IMR-90 (cell line): ENCODE results near the gene OR52N5. TPM values are rescaled to one million over a fixed set of nuclear protein-coding genes. Genes with fewer than 3 reads are reported as not detected.

Source experiments
- ATAC-seq: fragments of 200-7000 bp; cut with Tn5 transposase; 2 replicates; pipeline ENCODE4 v1.9.1; 2020; ENCODE audit warnings: low read depth, mild to moderate bottlenecking, moderate library complexity
- BruUV-seq: library from RNA; stranded (reverse); fragments of 400-500 nt; replicated peaks from 2 replicates; lab custom pipeline; 2021; lab: Mats Ljungman, UMichigan
- CTCF ChIA-PET: fragments of 300-600 bp; formaldehyde crosslinking; extraction: SDS; loops from one replicate; lab custom pipeline; 2021; ENCODE audit warnings: antibody characterized with exemption; lab: Yijun Ruan, JAX
- POLR2A ChIA-PET: fragments of 300-600 bp; sonication (Branson Sonifier 250); formaldehyde crosslinking; loops from one replicate; lab custom pipeline; 2022; ENCODE audit warnings: antibody characterized with exemption; ENCODE audit not compliant: unreplicated experiment; lab: Charles Lee
- DNase-seq: peaks from one replicate; pipeline ENCODE4 v3.0.0; 2013
- H2AFZ ChIP-seq: replicated peaks from 2 replicates; pipeline ENCODE3; 2013; ENCODE audit warnings: low read length, mild to moderate bottlenecking; ENCODE audit not compliant: poor library complexity
- H2AK5ac ChIP-seq: 2 replicates; pipeline ENCODE4 v1.6.1; 2013; ENCODE audit warnings: low read depth, low read length, inconsistent platforms
- H2AK9ac ChIP-seq: replicated peaks from 2 replicates; pipeline ENCODE3; 2013; ENCODE audit warnings: mild to moderate bottlenecking, low read depth, low read length, moderate library complexity; ENCODE audit not compliant: poor library complexity
- H2BK120ac ChIP-seq: 2 replicates; pipeline ENCODE4 v1.6.1; 2013; ENCODE audit warnings: low read depth, low read length, inconsistent platforms
- H2BK15ac ChIP-seq: 3 replicates; pipeline ENCODE4 v1.6.1; 2013; ENCODE audit warnings: low read depth, low read length, inconsistent platforms
- H2BK20ac ChIP-seq: 2 replicates; pipeline ENCODE4 v1.6.1; 2013; ENCODE audit warnings: low read depth, mild to moderate bottlenecking, inconsistent platforms, low read length, moderate library complexity
- H2BK5ac ChIP-seq: 2 replicates; pipeline ENCODE4 v1.6.1; 2013; ENCODE audit warnings: mild to moderate bottlenecking, low read depth, low read length, inconsistent platforms; ENCODE audit not compliant: poor library complexity, severe bottlenecking
- H3K14ac ChIP-seq: replicated peaks from 2 replicates; pipeline ENCODE4 v1.6.1; 2013; ENCODE audit warnings: low read depth, low read length, inconsistent platforms
- H3K18ac ChIP-seq: 2 replicates; pipeline ENCODE4 v1.6.1; 2013; ENCODE audit warnings: low read depth, low read length, control low read depth
- H3K23ac ChIP-seq: 2 replicates; pipeline ENCODE4 v1.6.1; 2013; ENCODE audit warnings: low read depth, low read length, inconsistent platforms
- H3K27ac ChIP-seq: 2 replicates; pipeline ENCODE4 v1.5.1; 2013; ENCODE audit warnings: mild to moderate bottlenecking, control low read depth, low read length; ENCODE audit not compliant: insufficient read depth
- H3K27me3 ChIP-seq: 2 replicates; pipeline ENCODE4 v1.6.1; 2013; ENCODE audit warnings: low read length; ENCODE audit not compliant: control insufficient read depth, insufficient read depth
- H3K36me3 ChIP-seq: 2 replicates; pipeline ENCODE4 v1.6.1; 2013; ENCODE audit warnings: low read length, mixed read lengths; ENCODE audit not compliant: control insufficient read depth, insufficient read depth
- H3K4ac ChIP-seq: 2 replicates; pipeline ENCODE4 v1.6.1; 2013; ENCODE audit warnings: low read depth, low read length, inconsistent platforms
- H3K4me1 ChIP-seq: 2 replicates; pipeline ENCODE4 v1.6.1; 2013; ENCODE audit warnings: low read length, mixed read lengths; ENCODE audit not compliant: control insufficient read depth, insufficient read depth
- H3K4me2 ChIP-seq: 2 replicates; pipeline ENCODE4 v1.6.1; 2013; ENCODE audit warnings: low read depth, mild to moderate bottlenecking, control low read depth, low read length, moderate library complexity
- H3K4me3 ChIP-seq: 2 replicates; pipeline ENCODE4 v1.5.1; 2013; ENCODE audit warnings: low read depth, mild to moderate bottlenecking, control low read depth, low read length, moderate library complexity; ENCODE audit not compliant: insufficient read depth
- H3K56ac ChIP-seq: 2 replicates; pipeline ENCODE4 v1.6.1; 2013; ENCODE audit warnings: low read length, inconsistent platforms; ENCODE audit not compliant: insufficient read depth; ENCODE audit errors: extremely low read depth
- H3K79me1 ChIP-seq, 2 experiments: 2 replicates each; pipeline ENCODE4 v1.6.1; 2013; ENCODE audit warnings: low read length in 2 of 2, inconsistent platforms in 1 of 2, low read depth in 1 of 2
- H3K9ac ChIP-seq: 2 replicates; pipeline ENCODE4 v1.6.1; 2013; ENCODE audit warnings: low read depth, low read length, control low read depth
- H3K9me1 ChIP-seq: 2 replicates; pipeline ENCODE4 v1.6.1; 2013; ENCODE audit warnings: low read length, inconsistent platforms; ENCODE audit not compliant: insufficient read depth
- H3K9me3 ChIP-seq: 2 replicates; pipeline ENCODE4 v1.6.1; 2013; ENCODE audit warnings: low read length; ENCODE audit not compliant: control insufficient read depth, insufficient read depth
- H4K20me1 ChIP-seq: 2 replicates; pipeline ENCODE4 v1.6.1; 2013; ENCODE audit warnings: low read length, inconsistent platforms; ENCODE audit not compliant: insufficient read depth
- H4K5ac ChIP-seq: 2 replicates; pipeline ENCODE4 v1.6.1; 2013; ENCODE audit warnings: mild to moderate bottlenecking, low read depth, low read length, control low read depth
- H4K8ac ChIP-seq, 2 experiments: 2 replicates each; pipeline ENCODE4 v1.6.1; 2013; ENCODE audit warnings: low read depth in 2 of 2, low read length in 2 of 2, control low read depth in 1 of 2, inconsistent platforms in 1 of 2
- H4K91ac ChIP-seq: 2 replicates; pipeline ENCODE4 v1.6.1; 2013; ENCODE audit warnings: low read depth, low read length, inconsistent platforms; ENCODE audit not compliant: insufficient read depth
- MAZ ChIP-seq: IDR thresholded peaks from 2 replicates; pipeline ENCODE4 v1.6.1; 2012; ENCODE audit warnings: low read depth, mild to moderate bottlenecking, low read length, improper control_type of control experiment, moderate library complexity, borderline replicate concordance
- NFE2L2 ChIP-seq: fragments of 150-350 bp; IDR thresholded peaks from 2 replicates; pipeline ENCODE4 v1.6.1; 2016; ENCODE audit warnings: low read depth, mild to moderate bottlenecking, low read length
- RFX5 ChIP-seq: IDR thresholded peaks from 2 replicates; pipeline ENCODE4 v1.8.0; 2012; ENCODE audit warnings: low read depth, mild to moderate bottlenecking, low read length, moderate library complexity
- WGBS, 2 experiments: methylation state at CpG; one replicate each; pipeline versions ENCODE4 v1.1.5 to v1.1.7; 2013; ENCODE audit warnings: missing lambda C conversion rate in 2 of 2; ENCODE audit not compliant: insufficient read length in 1 of 2; ENCODE audit errors: extremely low coverage in 2 of 2; 5-methylcytosine and 5-hydroxymethylcytosine counted together
- dilution Hi-C: fragments of 300-500 bp; cut with HindIII; formaldehyde crosslinking; loops from one replicate; pipeline ENCODE4 v1.14.3; 2018; ENCODE audit warnings: low sequenced_read_pairs; ENCODE audit not compliant: unreplicated experiment
- in situ Hi-C: fragments of 300-500 bp; cut with MboI; formaldehyde crosslinking; loops from 3 replicates; pipeline ENCODE4 v1.14.3; 2019; ENCODE audit warnings: low sequenced_read_pairs, inconsistent platforms, mixed read lengths
- intact Hi-C: fragments of 100-400 bp; cut with micrococcal nuclease; formaldehyde crosslinking; loops from 2 replicates; pipeline ENCODE4 v1.10.0; 2022
- polyA plus RNA-seq, 3 experiments: library from polyadenylated mRNA; depleted of rRNA; stranded (reverse); fragments of >200 nt; gene quantifications; 2 replicates each; pipeline ENCODE4 v1.2.3, GENCODE V29; 2012; ENCODE audit warnings: low replicate concordance in 1 of 3
- total RNA-seq: library from RNA; depleted of rRNA; stranded (reverse); fragments of >200 nt; gene quantifications from 2 replicates; pipeline ENCODE4 v1.2.3, GENCODE V29; 2012

Gene OR52N5
- total and polyA plus RNA-seq, 2 of the 4 experiments (the other 2 are of a cell fraction): not detected

- TF ChIP-seq MAZ: no peak
- no peak for TF ChIP-seq NFE2L2
Observed at GRCh38 chr11:5809905-5810795, 27.0 kb upstream of the OR52N5 start (continued).

GRCh38 chr11:5809122-5809519 is 26.0 kb upstream of the OR52N5 start:
- dilution Hi-C loops: no loop called here
- H3K27ac ChIP-seq: no peak overlapping the region
- peak overlapping the region; percentile 90 for H3K4me2 ChIP-seq
- H4K8ac ChIP-seq: no peak overlapping the region
- H3K9ac ChIP-seq: no peak overlapping the region
- H2BK15ac ChIP-seq: no peak overlapping the region
- no peaks in the 10 kb centered on the region for H3K36me3 ChIP-seq
- TF ChIP-seq MAZ: no peak
- TF ChIP-seq RFX5: no peak
- H3K56ac ChIP-seq: no peak overlapping the region
- no peak overlapping the region for H3K23ac ChIP-seq
- H3K4ac ChIP-seq: no peak overlapping the region
- ChIA-PET POLR2A (no interaction called here), CTCF (interaction anchor here (0.5 to 1.9 kb wide), 2 partner anchors 13 to 333 kb away, joined by 5 to 8 read pairs; no protein-coding TSS in a partner anchor)
- H3K9me1 ChIP-seq: no peaks in the 10 kb centered on the region
- no peak overlapping the region for H2AK5ac ChIP-seq
- H3K79me1 ChIP-seq: no peaks in the 10 kb centered on the region
- H2AFZ ChIP-seq: peak overlapping the region; percentile 89
- no peak for DNase-seq
- H3K4me3 ChIP-seq: peak overlapping the region; percentile 45
- H4K20me1 ChIP-seq: no peaks in the 10 kb centered on the region
- in situ Hi-C loops: no loop called here
- no peak overlapping the region for H4K91ac ChIP-seq
- H3K27me3 ChIP-seq: peaks cover 7% of the 10 kb centered on the region
- no peak overlapping the region for H3K18ac ChIP-seq
- no peak overlapping the region for H2BK5ac ChIP-seq
- intact Hi-C loops: loop anchor here (2.0 to 10.0 kb wide), 5 partner anchors 124 to 1624 kb away; partner anchors contain the start of gene TRIM5
- no peaks in the 10 kb centered on the region for H3K9me3 ChIP-seq
- no peak; the same call in 1 of the 2 replicates for ATAC-seq
- no peak overlapping the region for H4K5ac ChIP-seq
- H3K4me1 ChIP-seq: no peaks in the 10 kb centered on the region
- H2AK9ac ChIP-seq: no peak overlapping the region
- no peak overlapping the region for H2BK20ac ChIP-seq
- WGBS, 2 experiments: 58% methylated on average over 3 of the region's 5 CpGs; no CpG with 5 or more reads in 1 of the 2 experiments
- no peak overlapping the region for H2BK120ac ChIP-seq
- no TSS peak for BruUV-seq
- no peak overlapping the region for H3K14ac ChIP-seq
